Measurements from ENCODE around the gene FAM114A1.

FAM114A1 gene

GRCh38 chr4:38902221-38902620, 34.6 kb downstream of the FAM114A1 start:
- Histone ChIP-seq H3K9me3 (ENCODE audit: control insufficient read depth, low read length) (no peaks in the 10 kb centered on the region), H3K27me3 (ENCODE audit: control insufficient read depth, insufficient read depth, low read length) (no peaks in the 10 kb centered on the region), H3K9ac (no peak overlapping the region), H3K27ac (no peak overlapping the region), H3K4me2 (ENCODE audit: low read length) (no peak overlapping the region), H2AFZ (no peak overlapping the region), H3K4me3 (ENCODE audit: low read depth, low read length) (no peak overlapping the region), H3K36me3 (ENCODE audit: control insufficient read depth, insufficient read depth, low read length) (no peaks in the 10 kb centered on the region), H3K79me2 (no peaks in the 10 kb centered on the region), H3K4me1 (no peaks in the 10 kb centered on the region)
- no peak for TF ChIP-seq CTCF (IDR thresholded peaks at IDR 0.05)

- no peaks in the 10 kb centered on the region for H3K36me3 ChIP-seq (ENCODE audit: control insufficient read depth, insufficient read depth, low read length)
- no peak for TF ChIP-seq CTCF (IDR thresholded peaks at IDR 0.05)
Measured at GRCh38 chr4:38902695-38903094, 35.1 kb downstream of the FAM114A1 start.

GRCh38 chr4:38904090-38904666, 36.6 kb downstream of the FAM114A1 start:
- no peaks in the 10 kb centered on the region for H3K27me3 ChIP-seq (ENCODE audit: control insufficient read depth, insufficient read depth, low read length)
- H2AFZ ChIP-seq = no peak overlapping the region
- H3K4me3 ChIP-seq (ENCODE audit: low read depth, low read length) = no peak overlapping the region
- no peaks in the 10 kb centered on the region for H3K9me3 ChIP-seq (ENCODE audit: control insufficient read depth, low read length)
- H3K79me2 ChIP-seq = no peaks in the 10 kb centered on the region
- H3K36me3 ChIP-seq (ENCODE audit: control insufficient read depth, insufficient read depth, low read length) = no peaks in the 10 kb centered on the region
- TF ChIP-seq CTCF (IDR thresholded peaks at IDR 0.05) = no peak
- H3K4me2 ChIP-seq (ENCODE audit: low read length) = no peak overlapping the region
- no peak overlapping the region for H3K9ac ChIP-seq
- H3K4me1 ChIP-seq = peaks cover 2% of the 10 kb centered on the region
- H3K27ac ChIP-seq = no peak overlapping the region

More at GRCh38 chr4:38902695-38903094, 35.1 kb downstream of the FAM114A1 start:
- H3K27ac ChIP-seq = no peak overlapping the region
- H3K9ac ChIP-seq = no peak overlapping the region
- no peak overlapping the region for H3K4me2 ChIP-seq (ENCODE audit: low read length)
- H3K4me3 ChIP-seq (ENCODE audit: low read depth, low read length) = no peak overlapping the region
- no peak overlapping the region for H2AFZ ChIP-seq
- no peaks in the 10 kb centered on the region for H3K27me3 ChIP-seq (ENCODE audit: control insufficient read depth, insufficient read depth, low read length)
- no peaks in the 10 kb centered on the region for H3K79me2 ChIP-seq
- no peaks in the 10 kb centered on the region for H3K9me3 ChIP-seq (ENCODE audit: control insufficient read depth, low read length)
- H3K4me1 ChIP-seq = peaks cover under 1% of the 10 kb centered on the region

- Histone ChIP-seq H2AFZ (no peak overlapping the region), H3K79me2 (no peaks in the 10 kb centered on the region), H3K27ac (no peak overlapping the region), H3K9me3 (ENCODE audit: control insufficient read depth, low read length) (no peaks in the 10 kb centered on the region), H3K36me3 (ENCODE audit: control insufficient read depth, insufficient read depth, low read length) (no peaks in the 10 kb centered on the region), H3K4me1 (peaks cover 2% of the 10 kb centered on the region), H3K9ac (no peak overlapping the region), H3K4me2 (ENCODE audit: low read length) (no peak overlapping the region), H3K4me3 (ENCODE audit: low read depth, low read length) (no peak overlapping the region), H3K27me3 (ENCODE audit: control insufficient read depth, insufficient read depth, low read length) (no peaks in the 10 kb centered on the region)
- no peak for TF ChIP-seq CTCF (IDR thresholded peaks at IDR 0.05)
Measured at GRCh38 chr4:38904682-38905081, 37.1 kb downstream of the FAM114A1 start.
